ENCODE measurements around the gene NUP35. TPM values are rescaled to one million over a fixed set of nuclear protein-coding genes. Genes with fewer than 3 reads are reported as not detected.

NUP35 gene
- total and polyA plus RNA-seq, 3 experiments from 2014 or later = 7.2 to 42.5 (median 38.6) TPM

DNA sequence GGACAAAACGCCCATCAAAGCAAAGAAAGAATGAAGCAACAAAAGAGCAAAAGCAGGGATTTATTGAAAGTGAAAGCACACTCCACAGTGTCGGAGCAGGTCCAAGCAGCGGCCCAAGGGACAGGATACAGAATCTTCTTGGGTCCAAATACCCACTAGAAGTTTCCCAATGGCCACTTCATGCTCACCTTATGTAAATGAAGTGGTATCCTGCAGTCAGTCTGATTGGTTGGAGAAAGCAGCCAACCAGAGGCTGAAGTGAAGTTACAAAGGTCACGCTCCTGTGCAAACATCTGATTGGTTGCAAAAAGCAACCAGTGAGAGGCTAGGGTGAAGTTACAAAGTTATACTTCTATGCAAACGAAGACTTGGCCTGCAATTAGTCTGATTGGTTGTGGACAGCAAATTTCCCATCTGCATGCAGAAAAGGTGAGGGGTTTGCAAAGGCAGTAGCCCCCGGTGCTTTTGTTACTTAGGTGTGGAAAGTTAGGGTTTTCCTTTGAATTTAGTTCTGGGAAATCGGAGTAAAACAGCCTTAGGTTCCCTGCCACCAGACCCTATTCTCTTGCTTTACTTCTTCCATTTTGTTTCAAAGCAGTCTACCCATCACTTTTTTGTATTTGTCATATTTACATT is 32.8 kb upstream of the NUP35 start:
- no peaks in the 10 kb centered on the region for H3K27me3 ChIP-seq (ENCODE audit: insufficient read depth, low read length, poor library complexity, severe bottlenecking)
- no peaks in the 10 kb centered on the region for H3K4me1 ChIP-seq (ENCODE audit: insufficient read depth, low read length)
- H3K27ac ChIP-seq (ENCODE audit: low read depth, low read length) = no peak overlapping the region
- Mint-ChIP-seq H3K27me3 (no peaks in the 10 kb centered on the region), H3K27ac (no peak overlapping the region), H3K9me3 (no peaks in the 10 kb centered on the region), H3K4me3 (no peak overlapping the region), H3K4me1 (no peaks in the 10 kb centered on the region), H3K36me3 (peaks cover 0 to 4% (median 0%) of the 10 kb centered on the region in 3 donors)
- no peaks in the 10 kb centered on the region for H3K36me3 ChIP-seq (ENCODE audit: insufficient read depth, low read length)
- ChIA-PET POLR2A (no interaction called here), CTCF (no interaction called here)
- H3K4me3 ChIP-seq (ENCODE audit: low read length) = no peak overlapping the region
- H3K9me3 ChIP-seq (ENCODE audit: low read length) = no peaks in the 10 kb centered on the region
- DNase-seq = no peak

GRCh38 chr2:183091954-183092345 is 32.3 kb upstream of the NUP35 start:
- Mint-ChIP-seq H3K4me1 (no peaks in the 10 kb centered on the region), H3K27ac (no peak overlapping the region), H3K27me3 (no peaks in the 10 kb centered on the region), H3K4me3 (no peak overlapping the region), H3K36me3 (peaks cover 0 to 4% (median 0%) of the 10 kb centered on the region in 3 donors), H3K9me3 (no peaks in the 10 kb centered on the region)
- no peak for DNase-seq
- Histone ChIP-seq H3K9me3 (ENCODE audit: low read length) (no peaks in the 10 kb centered on the region), H3K4me1 (ENCODE audit: insufficient read depth, low read length) (no peaks in the 10 kb centered on the region), H3K4me3 (ENCODE audit: low read length) (no peak overlapping the region), H3K27ac (ENCODE audit: low read depth, low read length) (no peak overlapping the region), H3K27me3 (ENCODE audit: insufficient read depth, low read length, poor library complexity, severe bottlenecking) (no peaks in the 10 kb centered on the region), H3K36me3 (ENCODE audit: insufficient read depth, low read length) (no peaks in the 10 kb centered on the region)
- POLR2A ChIA-PET = no interaction called here
- CTCF ChIA-PET = no interaction called here

GRCh38 chr2:183093857-183094657 is 30.2 kb upstream of the NUP35 start:
- ChIA-PET POLR2A (no interaction called here), CTCF (interaction anchor here (1.0 to 1.3 kb wide), 2 partner anchors 9 to 427 kb away, joined by 3 read pairs; no protein-coding TSS in a partner anchor)
- peaks cover 0 to 2% (median 0%) of the 10 kb centered on the region in 3 donors for H3K36me3 Mint-ChIP-seq
- H3K27me3 Mint-ChIP-seq = no peaks in the 10 kb centered on the region
- no peak overlapping the region for H3K4me3 ChIP-seq (ENCODE audit: low read length)
- H3K27ac ChIP-seq (ENCODE audit: low read depth, low read length) = no peak overlapping the region
- no peaks in the 10 kb centered on the region for H3K27me3 ChIP-seq (ENCODE audit: insufficient read depth, low read length, poor library complexity, severe bottlenecking)
- H3K9me3 ChIP-seq (ENCODE audit: low read length) = no peaks in the 10 kb centered on the region
- H3K9me3 Mint-ChIP-seq = no peaks in the 10 kb centered on the region
- H3K4me1 ChIP-seq (ENCODE audit: insufficient read depth, low read length) = no peaks in the 10 kb centered on the region
- H3K36me3 ChIP-seq (ENCODE audit: insufficient read depth, low read length) = no peaks in the 10 kb centered on the region
- H3K4me3 Mint-ChIP-seq = no peak overlapping the region
- no peaks in the 10 kb centered on the region for H3K4me1 Mint-ChIP-seq
- DNase-seq = no peak
- H3K27ac Mint-ChIP-seq = no peak overlapping the region

DNA sequence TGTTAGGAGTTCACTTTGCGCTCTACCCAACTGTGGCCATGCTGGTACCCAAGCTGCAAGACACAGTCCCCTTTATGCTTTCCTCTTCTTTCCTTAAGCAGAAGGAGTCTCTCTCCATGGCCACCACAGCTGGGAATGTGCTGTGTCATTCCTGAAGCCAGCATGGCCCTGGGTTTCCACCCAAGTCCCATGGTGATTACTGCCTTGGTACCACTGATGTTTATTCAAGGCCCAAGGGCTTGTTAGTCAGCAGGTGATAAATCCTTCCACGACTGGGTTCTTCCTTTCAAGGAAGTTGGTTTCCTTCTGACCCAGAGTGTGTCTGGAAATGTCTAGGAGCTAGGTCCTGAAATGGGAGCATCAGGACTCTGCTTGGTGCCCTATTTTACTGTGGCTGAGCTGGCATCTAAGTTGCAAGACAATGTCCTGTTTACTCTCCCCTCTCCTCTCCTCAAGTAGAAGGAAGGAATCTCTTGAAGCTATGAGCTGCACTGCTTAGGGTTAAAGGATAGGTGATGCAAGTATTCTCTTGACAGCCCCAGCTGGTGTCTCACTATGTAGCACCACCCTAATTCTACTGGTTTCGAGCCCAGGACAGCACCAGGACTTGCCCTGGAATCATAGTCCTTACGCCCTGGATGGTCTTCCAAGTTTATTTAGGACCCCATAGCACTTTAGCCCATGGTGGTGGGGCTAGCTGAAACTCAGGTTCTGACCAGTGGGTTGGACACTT is 18.7 kb upstream of the NUP35 start:
- DNase-seq = no peak
- CTCF ChIA-PET = no interaction called here
- H3K4me1 Mint-ChIP-seq = no peaks in the 10 kb centered on the region
- POLR2A ChIA-PET = no interaction called here
- Histone ChIP-seq H3K9me3 (ENCODE audit: low read length) (no peaks in the 10 kb centered on the region), H3K27me3 (ENCODE audit: insufficient read depth, low read length, poor library complexity, severe bottlenecking) (no peaks in the 10 kb centered on the region), H3K27ac (ENCODE audit: low read depth, low read length) (no peak overlapping the region), H3K36me3 (ENCODE audit: insufficient read depth, low read length) (no peaks in the 10 kb centered on the region), H3K4me3 (ENCODE audit: low read length) (no peak overlapping the region), H3K4me1 (ENCODE audit: insufficient read depth, low read length) (no peaks in the 10 kb centered on the region)
- peaks cover 10 to 25% of the 10 kb centered on the region in 2 donors for H3K27me3 Mint-ChIP-seq
- no peaks in the 10 kb centered on the region for H3K9me3 Mint-ChIP-seq
- peaks cover 0 to 2% (median 0%) of the 10 kb centered on the region in 3 donors for H3K36me3 Mint-ChIP-seq
- H3K4me3 Mint-ChIP-seq = no peak overlapping the region
- H3K27ac Mint-ChIP-seq = no peak overlapping the region

DNA sequence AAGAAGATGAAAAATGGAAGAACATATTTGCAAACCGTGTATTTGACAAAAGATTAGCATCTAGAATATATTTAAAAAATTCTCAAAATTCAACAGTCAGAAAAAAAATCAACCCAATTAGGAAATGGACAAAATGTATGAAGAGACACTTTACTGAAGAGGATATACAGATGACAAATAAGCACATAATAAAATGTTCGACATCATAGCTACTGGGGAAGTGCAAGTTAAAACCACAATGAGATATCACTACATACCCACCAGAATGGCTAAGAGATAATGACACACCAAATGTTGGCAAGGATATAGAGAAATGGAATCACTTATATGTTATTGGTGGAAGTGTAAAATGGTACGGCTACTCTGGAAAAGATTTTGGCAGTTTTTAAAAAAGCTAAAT is 11.7 kb upstream of the NUP35 start:
- no peaks in the 10 kb centered on the region for H3K36me3 Mint-ChIP-seq
- POLR2A ChIA-PET = no interaction called here

GRCh38 chr2:183113630-183114029 is 10.6 kb upstream of the NUP35 start:
- Mint-ChIP-seq H3K4me3 (no peak overlapping the region), H3K4me1 (no peaks in the 10 kb centered on the region), H3K27ac (no peak overlapping the region), H3K27me3 (peaks cover 6 to 42% of the 10 kb centered on the region in 2 donors), H3K9me3 (no peaks in the 10 kb centered on the region), H3K36me3 (no peaks in the 10 kb centered on the region)
- ChIA-PET CTCF (no interaction called here), POLR2A (no interaction called here)
- no peak overlapping the region for H3K27ac ChIP-seq (ENCODE audit: low read depth, low read length)
- H3K27me3 ChIP-seq (ENCODE audit: insufficient read depth, low read length, poor library complexity, severe bottlenecking) = no peaks in the 10 kb centered on the region
- H3K36me3 ChIP-seq (ENCODE audit: insufficient read depth, low read length) = no peaks in the 10 kb centered on the region
- H3K9me3 ChIP-seq (ENCODE audit: low read length) = no peaks in the 10 kb centered on the region
- DNase-seq = no peak
- no peaks in the 10 kb centered on the region for H3K4me1 ChIP-seq (ENCODE audit: insufficient read depth, low read length)
- H3K4me3 ChIP-seq (ENCODE audit: low read length) = no peak overlapping the region

More for the DNA sequence above, 11.7 kb upstream of the NUP35 start:
- H3K4me1 ChIP-seq (ENCODE audit: insufficient read depth, low read length) = no peaks in the 10 kb centered on the region
- Mint-ChIP-seq H3K4me3 (no peak overlapping the region), H3K27ac (no peak overlapping the region), H3K4me1 (no peaks in the 10 kb centered on the region), H3K9me3 (no peaks in the 10 kb centered on the region), H3K27me3 (peaks cover 4 to 37% of the 10 kb centered on the region in 2 donors)
- H3K36me3 ChIP-seq (ENCODE audit: insufficient read depth, low read length) = no peaks in the 10 kb centered on the region
- no peaks in the 10 kb centered on the region for H3K9me3 ChIP-seq (ENCODE audit: low read length)
- no peak overlapping the region for H3K4me3 ChIP-seq (ENCODE audit: low read length)
- no peak overlapping the region for H3K27ac ChIP-seq (ENCODE audit: low read depth, low read length)
- no peak for DNase-seq
- CTCF ChIA-PET = no interaction called here
- H3K27me3 ChIP-seq (ENCODE audit: insufficient read depth, low read length, poor library complexity, severe bottlenecking) = no peaks in the 10 kb centered on the region

- ChIA-PET POLR2A (no interaction called here), CTCF (no interaction called here)
- Histone ChIP-seq H3K4me3 (ENCODE audit: low read length) (no peak overlapping the region), H3K27me3 (ENCODE audit: insufficient read depth, low read length, poor library complexity, severe bottlenecking) (no peaks in the 10 kb centered on the region), H3K27ac (ENCODE audit: low read depth, low read length) (no peak overlapping the region), H3K9me3 (ENCODE audit: low read length) (no peaks in the 10 kb centered on the region), H3K36me3 (ENCODE audit: insufficient read depth, low read length) (no peaks in the 10 kb centered on the region), H3K4me1 (ENCODE audit: insufficient read depth, low read length) (no peaks in the 10 kb centered on the region)
- peaks cover 11 to 45% of the 10 kb centered on the region in 2 donors for H3K27me3 Mint-ChIP-seq
- no peak overlapping the region for H3K4me3 Mint-ChIP-seq
- no peak for DNase-seq
- H3K4me1 Mint-ChIP-seq = no peaks in the 10 kb centered on the region
- H3K9me3 Mint-ChIP-seq = no peaks in the 10 kb centered on the region
- H3K36me3 Mint-ChIP-seq = peaks cover 0 to 2% (median 0%) of the 10 kb centered on the region in 3 donors
- H3K27ac Mint-ChIP-seq = no peak overlapping the region
These were observed 7.0 kb upstream of the NUP35 start for GRCh38 chr2:183117226-183117625.
